ENCODE measurements around the gene RNF222.

DNA sequence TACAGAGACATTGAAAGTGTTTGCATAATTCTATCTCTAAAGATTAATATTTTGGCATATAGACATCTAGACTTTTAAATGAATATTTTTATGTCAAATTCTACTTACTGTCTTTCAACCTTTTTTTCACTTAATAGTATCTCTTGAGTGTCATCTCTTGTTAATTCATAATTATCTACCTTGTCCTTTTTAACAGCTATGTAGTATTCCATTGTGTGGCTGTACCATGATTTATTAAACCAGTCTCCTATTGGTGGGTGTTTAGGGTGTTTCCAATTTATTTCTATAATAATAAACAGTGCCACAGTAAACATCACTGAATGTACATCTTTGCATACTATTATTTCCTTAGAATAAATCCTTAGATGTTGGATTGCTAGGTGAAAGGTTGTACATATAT, 16.3 kb upstream of the RNF222 start:
- TF ChIP-seq POLR2A (IDR thresholded peaks at IDR 0.05; ENCODE audit: low read length): no peak
- TF ChIP-seq EHMT2 (IDR thresholded peaks at IDR 0.05; ENCODE audit: low read depth): no peak
- TF ChIP-seq, protein P1, sequence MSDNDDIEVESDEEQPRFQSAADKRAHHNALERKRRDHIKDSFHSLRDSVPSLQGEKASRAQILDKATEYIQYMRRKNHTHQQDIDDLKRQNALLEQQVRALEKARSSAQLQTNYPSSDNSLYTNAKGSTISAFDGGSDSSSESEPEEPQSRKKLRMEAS (IDR thresholded peaks at IDR 0.05): no peak
- TF ChIP-seq, protein P2, sequence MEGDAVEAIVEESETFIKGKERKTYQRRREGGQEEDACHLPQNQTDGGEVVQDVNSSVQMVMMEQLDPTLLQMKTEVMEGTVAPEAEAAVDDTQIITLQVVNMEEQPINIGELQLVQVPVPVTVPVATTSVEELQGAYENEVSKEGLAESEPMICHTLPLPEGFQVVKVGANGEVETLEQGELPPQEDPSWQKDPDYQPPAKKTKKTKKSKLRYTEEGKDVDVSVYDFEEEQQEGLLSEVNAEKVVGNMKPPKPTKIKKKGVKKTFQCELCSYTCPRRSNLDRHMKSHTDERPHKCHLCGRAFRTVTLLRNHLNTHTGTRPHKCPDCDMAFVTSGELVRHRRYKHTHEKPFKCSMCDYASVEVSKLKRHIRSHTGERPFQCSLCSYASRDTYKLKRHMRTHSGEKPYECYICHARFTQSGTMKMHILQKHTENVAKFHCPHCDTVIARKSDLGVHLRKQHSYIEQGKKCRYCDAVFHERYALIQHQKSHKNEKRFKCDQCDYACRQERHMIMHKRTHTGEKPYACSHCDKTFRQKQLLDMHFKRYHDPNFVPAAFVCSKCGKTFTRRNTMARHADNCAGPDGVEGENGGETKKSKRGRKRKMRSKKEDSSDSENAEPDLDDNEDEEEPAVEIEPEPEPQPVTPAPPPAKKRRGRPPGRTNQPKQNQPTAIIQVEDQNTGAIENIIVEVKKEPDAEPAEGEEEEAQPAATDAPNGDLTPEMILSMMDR (IDR thresholded peaks at IDR 0.05): no peak
- TF ChIP-seq, protein P3, sequence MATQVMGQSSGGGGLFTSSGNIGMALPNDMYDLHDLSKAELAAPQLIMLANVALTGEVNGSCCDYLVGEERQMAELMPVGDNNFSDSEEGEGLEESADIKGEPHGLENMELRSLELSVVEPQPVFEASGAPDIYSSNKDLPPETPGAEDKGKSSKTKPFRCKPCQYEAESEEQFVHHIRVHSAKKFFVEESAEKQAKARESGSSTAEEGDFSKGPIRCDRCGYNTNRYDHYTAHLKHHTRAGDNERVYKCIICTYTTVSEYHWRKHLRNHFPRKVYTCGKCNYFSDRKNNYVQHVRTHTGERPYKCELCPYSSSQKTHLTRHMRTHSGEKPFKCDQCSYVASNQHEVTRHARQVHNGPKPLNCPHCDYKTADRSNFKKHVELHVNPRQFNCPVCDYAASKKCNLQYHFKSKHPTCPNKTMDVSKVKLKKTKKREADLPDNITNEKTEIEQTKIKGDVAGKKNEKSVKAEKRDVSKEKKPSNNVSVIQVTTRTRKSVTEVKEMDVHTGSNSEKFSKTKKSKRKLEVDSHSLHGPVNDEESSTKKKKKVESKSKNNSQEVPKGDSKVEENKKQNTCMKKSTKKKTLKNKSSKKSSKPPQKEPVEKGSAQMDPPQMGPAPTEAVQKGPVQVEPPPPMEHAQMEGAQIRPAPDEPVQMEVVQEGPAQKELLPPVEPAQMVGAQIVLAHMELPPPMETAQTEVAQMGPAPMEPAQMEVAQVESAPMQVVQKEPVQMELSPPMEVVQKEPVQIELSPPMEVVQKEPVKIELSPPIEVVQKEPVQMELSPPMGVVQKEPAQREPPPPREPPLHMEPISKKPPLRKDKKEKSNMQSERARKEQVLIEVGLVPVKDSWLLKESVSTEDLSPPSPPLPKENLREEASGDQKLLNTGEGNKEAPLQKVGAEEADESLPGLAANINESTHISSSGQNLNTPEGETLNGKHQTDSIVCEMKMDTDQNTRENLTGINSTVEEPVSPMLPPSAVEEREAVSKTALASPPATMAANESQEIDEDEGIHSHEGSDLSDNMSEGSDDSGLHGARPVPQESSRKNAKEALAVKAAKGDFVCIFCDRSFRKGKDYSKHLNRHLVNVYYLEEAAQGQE (IDR thresholded peaks at IDR 0.05): no peak
- no peak for TF ChIP-seq RFX5 (IDR thresholded peaks at IDR 0.05)
- TF ChIP-seq RAD21 (conservative IDR thresholded peaks at IDR 0.05 in 1 of 2, IDR thresholded peaks at IDR 0.05 in 1 of 2): no peak
- TF ChIP-seq, protein P4, sequence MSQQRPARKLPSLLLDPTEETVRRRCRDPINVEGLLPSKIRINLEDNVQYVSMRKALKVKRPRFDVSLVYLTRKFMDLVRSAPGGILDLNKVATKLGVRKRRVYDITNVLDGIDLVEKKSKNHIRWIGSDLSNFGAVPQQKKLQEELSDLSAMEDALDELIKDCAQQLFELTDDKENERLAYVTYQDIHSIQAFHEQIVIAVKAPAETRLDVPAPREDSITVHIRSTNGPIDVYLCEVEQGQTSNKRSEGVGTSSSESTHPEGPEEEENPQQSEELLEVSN (IDR thresholded peaks at IDR 0.05; ENCODE audit: borderline replicate concordance, low read depth): no peak
- no peak for TF ChIP-seq EP300 (IDR thresholded peaks at IDR 0.05)
- TF ChIP-seq CBX8 (IDR thresholded peaks at IDR 0.05): no peak
